Measurements from ENCODE around the gene OR51G1. TPM values are rescaled to one million over a fixed set of nuclear protein-coding genes. Genes with fewer than 3 reads are reported as not detected.
"Not testable (repeated sequence)": the region's sequence is repeated elsewhere in the genome, so short reads cannot be mapped to it uniquely, and the experiment has no call there.

The OR51G1 gene
- total RNA-seq = not detected

- DNase-seq (ENCODE audit: low spot score) = no peak
Observed at GRCh38 chr11:4924239-4924638, at the start of gene OR51G1. Gene OR51G1 (minus strand): TSS chr11:4924339. CDS start chr11:4924339, 0 bp downstream.

- no peak for DNase-seq (ENCODE audit: low spot score)
Observed at GRCh38 chr11:4962816-4963215, 38.7 kb upstream of the OR51G1 start.

- no peak for DNase-seq (ENCODE audit: low spot score)
Observed at GRCh38 chr11:4960877-4961276, 36.7 kb upstream of the OR51G1 start.

GRCh38 chr11:4957396-4957795 lies 33.3 kb upstream of the OR51G1 start:
- DNase-seq (ENCODE audit: low spot score) = no peak

GRCh38 chr11:4955613-4956012 lies 31.5 kb upstream of the OR51G1 start, which contains the start of gene OR51A2:
Gene OR51A2 (minus strand): TSS chr11:4955713. CDS start chr11:4955713, 0 bp downstream.
- not testable (repeated sequence) for DNase-seq (ENCODE audit: low spot score)

GRCh38 chr11:4947505-4947904 lies 23.4 kb upstream of the OR51G1 start, which contains the start of gene OR51A4:
Gene OR51A4 (minus strand): TSS chr11:4947605. CDS start chr11:4947100, 505 bp downstream.
- DNase-seq (ENCODE audit: low spot score) = no peak

- no peak for DNase-seq (ENCODE audit: low spot score)
Observed at GRCh38 chr11:4936745-4937144, 12.6 kb upstream of the OR51G1 start.

GRCh38 chr11:4932751-4933150 lies 8.6 kb upstream of the OR51G1 start:
- DNase-seq (ENCODE audit: low spot score) = no peak

- DNase-seq (ENCODE audit: low spot score) = no peak
Observed at GRCh38 chr11:4926608-4927007, 2.5 kb upstream of the OR51G1 start.

- no peak for DNase-seq (ENCODE audit: low spot score)
Observed at GRCh38 chr11:4922304-4922703, 1.8 kb downstream of the OR51G1 start.

GRCh38 chr11:4921796-4922195 lies 2.3 kb downstream of the OR51G1 start:
- no peak for DNase-seq (ENCODE audit: low spot score)

- no peak for DNase-seq (ENCODE audit: low spot score)
Observed at GRCh38 chr11:4919250-4919649, 4.9 kb downstream of the OR51G1 start, which contains the start of gene OR51G2. Gene OR51G2 (minus strand): TSS chr11:4919350. CDS start chr11:4915663, 3,687 bp downstream.

- DNase-seq (ENCODE audit: low spot score) = no peak
Observed at GRCh38 chr11:4916581-4916980, 7.6 kb downstream of the OR51G1 start.

GRCh38 chr11:4903484-4903883 lies 20.7 kb downstream of the OR51G1 start, which contains the start of gene OR51A7:
Gene OR51A7 (plus strand): TSS chr11:4903783. CDS start chr11:4907370, 3,587 bp downstream.
- no peak for DNase-seq (ENCODE audit: low spot score)

- DNase-seq (ENCODE audit: low spot score) = no peak
Observed at GRCh38 chr11:4891996-4892640, 32.0 kb downstream of the OR51G1 start.

- no peak for DNase-seq (ENCODE audit: low spot score)
Observed at GRCh38 chr11:4890279-4890678, 33.9 kb downstream of the OR51G1 start.

- DNase-seq (ENCODE audit: low spot score) = no peak
Observed at GRCh38 chr11:4887591-4887990, 36.5 kb downstream of the OR51G1 start.

- DNase-seq (ENCODE audit: low spot score) = no peak
Observed at GRCh38 chr11:4886186-4886585, 38.0 kb downstream of the OR51G1 start.

GRCh38 chr11:4884361-4884760 lies 39.8 kb downstream of the OR51G1 start:
- DNase-seq (ENCODE audit: low spot score) = no peak

GRCh38 chr11:4882543-4882942 lies 41.6 kb downstream of the OR51G1 start:
- DNase-seq (ENCODE audit: low spot score) = no peak

GRCh38 chr11:4881860-4882500 lies 42.2 kb downstream of the OR51G1 start, which contains the start of gene OR51T1:
Gene OR51T1 (plus strand): TSS chr11:4881900. CDS start chr11:4881900, 0 bp downstream.
- DNase-seq (ENCODE audit: low spot score) = no peak

- DNase-seq (ENCODE audit: low spot score) = no peak
Observed at GRCh38 chr11:4881188-4881587, 43.0 kb downstream of the OR51G1 start.
